Activated effector memory CD4-positive, alpha-beta T cell treated with anti-CD3 and anti-CD28 coated beads, Interleukin-2, amount 50 U/mL, for 16 hours (primary cell): Measurements from ENCODE around the gene BPIFA1.

Experiments
- DNase-seq: peaks from one replicate; pipeline ENCODE4 v3.0.0-alpha.2; 2020

BPIFA1 gene

DNA sequence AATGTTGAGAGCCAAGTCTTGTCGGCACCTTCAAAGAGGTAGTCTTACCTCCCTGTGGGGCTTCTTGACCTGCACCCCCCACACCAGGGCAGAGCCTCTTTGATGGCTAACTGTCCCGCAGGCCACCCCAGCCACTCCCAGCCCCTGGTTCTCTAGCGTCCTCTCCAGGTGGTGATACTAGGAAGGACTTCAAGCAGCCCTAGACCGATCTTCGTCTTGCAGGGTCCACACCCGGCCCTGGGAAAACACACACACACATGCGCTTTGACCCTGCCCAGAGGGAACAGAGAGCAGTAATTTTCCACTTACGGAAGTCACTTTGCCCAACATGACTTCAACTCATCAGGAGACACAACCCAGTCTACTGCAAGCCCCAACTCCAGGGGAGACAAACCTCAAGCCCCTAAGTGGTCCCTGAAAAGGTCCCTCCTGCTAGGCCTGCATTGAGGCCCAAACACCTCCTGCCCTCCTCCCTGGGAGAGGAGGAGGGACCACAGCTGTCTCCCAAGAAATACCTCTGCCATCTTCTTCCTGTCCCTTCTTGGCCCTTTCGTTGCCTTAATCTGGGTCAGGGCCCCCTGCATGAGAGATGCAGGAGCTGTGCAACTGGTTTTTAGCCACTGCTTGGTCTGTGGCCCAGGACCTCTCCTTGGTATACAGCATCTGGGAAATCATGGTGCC is 44.3 kb downstream of the BPIFA1 start:
- DNase-seq = no peak

- DNase-seq = no peak
These were observed 45.0 kb downstream of the BPIFA1 start for GRCh38 chr20:33280775-33281174.

- no peak for DNase-seq
These were observed 45.9 kb downstream of the BPIFA1 start for GRCh38 chr20:33281550-33282146.

DNA sequence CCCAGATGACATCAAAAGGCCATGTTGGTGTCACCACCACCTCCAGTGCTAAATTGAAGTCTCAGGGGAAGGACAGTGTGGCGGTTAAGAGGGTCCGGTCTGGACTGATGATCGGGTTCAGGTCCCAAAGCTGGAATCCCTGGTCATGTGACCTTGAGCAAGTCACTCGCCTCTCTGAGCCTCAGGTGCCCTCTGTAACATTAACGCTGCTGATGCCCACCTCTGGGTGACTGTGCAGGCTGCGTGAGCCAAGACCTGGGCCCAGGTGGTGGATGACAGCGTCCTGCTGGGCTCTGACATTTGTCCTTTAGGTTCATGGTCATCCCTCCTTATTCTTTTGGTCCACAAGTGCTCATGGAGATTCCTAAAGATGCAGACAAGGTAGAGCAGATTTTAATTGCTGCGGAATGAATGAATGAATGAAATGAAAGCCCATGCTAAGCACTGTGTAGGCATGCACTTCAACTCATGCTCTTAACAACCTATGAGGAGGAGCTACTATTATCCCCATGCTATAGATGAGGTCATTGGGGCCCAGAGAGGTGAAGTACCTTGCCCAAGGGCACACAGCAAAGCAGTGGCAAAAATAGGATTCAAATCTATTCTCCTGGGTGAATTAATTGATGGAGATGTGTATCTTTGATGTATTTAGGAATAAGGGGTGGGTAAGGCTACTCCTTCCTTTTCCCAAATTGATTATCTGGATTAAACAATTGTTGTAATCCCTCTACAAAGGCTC is 46.6 kb downstream of the BPIFA1 start:
- DNase-seq = no peak

DNA sequence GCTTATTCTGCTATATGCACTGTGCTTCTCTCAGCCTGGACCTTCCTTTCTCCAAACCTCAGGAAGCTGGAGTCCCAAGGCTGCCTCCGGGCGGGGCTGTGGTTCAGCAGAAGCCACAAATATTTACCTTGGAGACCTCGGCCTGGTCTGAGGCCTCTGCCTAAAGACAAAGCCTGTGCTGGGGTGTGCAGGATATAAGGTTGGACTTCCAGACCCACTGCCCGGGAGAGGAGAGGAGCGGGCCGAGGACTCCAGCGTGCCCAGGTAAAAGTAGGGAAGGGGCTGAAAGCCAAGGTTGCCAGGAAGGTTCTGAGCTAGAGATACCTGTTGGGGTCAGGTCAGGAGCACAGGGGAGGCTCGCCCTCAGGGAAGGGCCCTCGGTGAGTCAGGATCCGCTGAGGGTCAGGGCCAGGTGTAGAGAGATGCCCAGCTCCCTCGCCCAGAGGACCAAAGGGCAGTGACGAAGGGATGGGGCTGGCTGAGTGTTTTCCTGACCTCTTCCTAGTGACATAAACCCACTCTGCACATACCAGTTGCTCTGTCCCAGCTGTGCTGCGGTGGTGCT is 47.3 kb downstream of the BPIFA1 start, which contains the start of gene BPIFB1:
TSS of gene BPIFB1 (plus strand) at position 224 of the 565 bp plus-strand sequence. CDS start 2,860 bp downstream, outside the sequence.
- DNase-seq = no peak

DNA sequence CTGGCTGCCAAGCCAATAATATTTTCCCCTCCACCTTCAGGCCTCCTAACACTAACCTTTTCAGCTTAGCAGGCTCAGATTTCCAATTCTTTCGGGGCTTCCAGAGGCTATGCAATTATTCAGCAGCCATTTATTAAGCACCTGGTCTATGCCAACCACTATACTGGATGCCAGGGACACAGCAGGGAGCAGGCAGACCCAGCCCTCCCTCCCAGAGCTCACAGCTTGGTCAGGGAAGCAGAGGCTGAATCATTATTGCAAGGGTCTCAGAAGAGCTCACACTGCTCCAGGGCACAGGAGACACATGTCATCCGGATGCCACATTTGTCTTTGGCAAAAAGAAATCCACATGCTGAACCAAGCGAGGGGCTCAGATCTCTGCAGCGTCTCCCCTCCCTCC is 48.5 kb downstream of the BPIFA1 start:
- no peak for DNase-seq

- no peak for DNase-seq
These were observed 49.1 kb downstream of the BPIFA1 start for GRCh38 chr20:33284937-33285336.

DNA sequence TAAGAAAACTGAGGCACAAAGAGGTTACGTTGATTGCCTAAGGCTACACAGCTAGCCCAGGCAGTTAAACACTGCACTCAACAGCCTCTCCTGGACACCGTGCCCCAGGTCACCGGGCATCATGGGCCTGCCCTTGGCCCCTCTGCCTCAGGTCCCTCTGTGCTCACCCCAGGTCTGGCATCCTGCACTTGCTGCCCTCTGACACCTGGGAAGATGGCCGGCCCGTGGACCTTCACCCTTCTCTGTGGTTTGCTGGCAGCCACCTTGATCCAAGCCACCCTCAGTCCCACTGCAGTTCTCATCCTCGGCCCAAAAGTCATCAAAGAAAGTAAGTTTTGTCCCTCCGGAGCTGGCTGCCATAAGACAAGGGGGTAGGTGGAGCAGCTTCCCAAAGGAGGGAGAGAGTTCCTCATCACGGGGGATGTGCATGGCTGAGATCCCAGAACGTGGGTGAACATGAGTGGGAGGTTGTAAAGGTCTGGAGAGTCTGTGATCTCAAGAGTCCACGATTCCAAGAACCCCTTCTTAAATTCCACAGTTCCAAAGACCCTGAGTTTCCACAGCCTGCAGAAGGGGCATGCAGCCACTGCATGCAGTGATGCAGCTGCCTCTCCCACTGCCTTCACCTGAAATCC is 50.2 kb downstream of the BPIFA1 start:
- DNase-seq = no peak

- DNase-seq = no peak
These were observed 52.1 kb downstream of the BPIFA1 start for GRCh38 chr20:33287884-33288283.

DNA sequence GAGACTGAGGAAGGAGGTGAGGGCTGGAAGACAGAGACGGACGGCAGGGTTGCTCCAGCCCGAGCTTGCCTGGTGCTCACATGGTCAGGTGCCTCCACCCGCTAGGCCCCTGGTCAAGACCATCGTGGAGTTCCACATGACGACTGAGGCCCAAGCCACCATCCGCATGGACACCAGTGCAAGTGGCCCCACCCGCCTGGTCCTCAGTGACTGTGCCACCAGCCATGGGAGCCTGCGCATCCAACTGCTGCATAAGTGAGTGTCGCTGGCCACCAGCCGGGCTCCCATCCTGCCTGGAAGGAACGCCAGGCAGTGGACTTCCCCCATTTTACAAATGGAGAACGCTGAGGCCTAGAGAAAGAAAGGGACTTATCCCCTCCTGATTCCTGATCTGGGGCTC is 55.1 kb downstream of the BPIFA1 start:
- no peak for DNase-seq

DNA sequence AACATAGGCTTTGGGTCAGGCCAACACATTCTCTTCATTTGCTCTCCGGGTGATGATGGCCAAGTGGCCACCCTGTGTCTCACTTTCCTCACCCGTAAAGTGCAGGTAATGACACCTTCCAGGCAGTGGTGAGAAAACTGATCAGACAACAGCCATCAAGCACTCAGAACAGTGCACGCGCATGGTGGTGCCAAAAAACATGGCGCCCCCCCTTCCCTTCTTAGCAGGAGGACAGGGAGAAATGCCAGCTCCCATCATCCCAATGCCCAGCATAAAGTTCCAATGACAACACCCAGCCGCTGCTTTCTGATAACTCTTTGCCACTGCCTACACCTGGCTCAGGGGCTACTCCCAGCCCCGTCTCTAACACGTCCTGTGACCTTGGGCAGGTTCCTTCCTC is 55.6 kb downstream of the BPIFA1 start:
- no peak for DNase-seq

- peak; percentile 90 for DNase-seq
These were observed 56.1 kb downstream of the BPIFA1 start for GRCh38 chr20:33291830-33292355.
